Gastroesophageal sphincter (tissue), 3 donors: ENCODE measurements around the gene SEC14L5.

Experiments used
- CTCF ChIP-seq, 4 experiments: fragments of 200-600 bp in 2 of 4; fragments of 450-650 bp in 2 of 4; sonication (generic) in 1 of 4; IDR thresholded peaks; one replicate each; pipeline ENCODE4 v1.5.1; 2017 to 2019; ENCODE audit warnings: antibody characterized with exemption in 4 of 4, mild to moderate bottlenecking in 2 of 4, moderate library complexity in 2 of 4
- POLR2A ChIP-seq, 2 donors: fragments of 450-650 bp; IDR thresholded peaks; one replicate each; pipeline ENCODE4 v1.6.1; 2017; ENCODE audit warnings: antibody characterized with exemption in 2 of 2, mild to moderate bottlenecking in 2 of 2, moderate library complexity in 1 of 2

DNA sequence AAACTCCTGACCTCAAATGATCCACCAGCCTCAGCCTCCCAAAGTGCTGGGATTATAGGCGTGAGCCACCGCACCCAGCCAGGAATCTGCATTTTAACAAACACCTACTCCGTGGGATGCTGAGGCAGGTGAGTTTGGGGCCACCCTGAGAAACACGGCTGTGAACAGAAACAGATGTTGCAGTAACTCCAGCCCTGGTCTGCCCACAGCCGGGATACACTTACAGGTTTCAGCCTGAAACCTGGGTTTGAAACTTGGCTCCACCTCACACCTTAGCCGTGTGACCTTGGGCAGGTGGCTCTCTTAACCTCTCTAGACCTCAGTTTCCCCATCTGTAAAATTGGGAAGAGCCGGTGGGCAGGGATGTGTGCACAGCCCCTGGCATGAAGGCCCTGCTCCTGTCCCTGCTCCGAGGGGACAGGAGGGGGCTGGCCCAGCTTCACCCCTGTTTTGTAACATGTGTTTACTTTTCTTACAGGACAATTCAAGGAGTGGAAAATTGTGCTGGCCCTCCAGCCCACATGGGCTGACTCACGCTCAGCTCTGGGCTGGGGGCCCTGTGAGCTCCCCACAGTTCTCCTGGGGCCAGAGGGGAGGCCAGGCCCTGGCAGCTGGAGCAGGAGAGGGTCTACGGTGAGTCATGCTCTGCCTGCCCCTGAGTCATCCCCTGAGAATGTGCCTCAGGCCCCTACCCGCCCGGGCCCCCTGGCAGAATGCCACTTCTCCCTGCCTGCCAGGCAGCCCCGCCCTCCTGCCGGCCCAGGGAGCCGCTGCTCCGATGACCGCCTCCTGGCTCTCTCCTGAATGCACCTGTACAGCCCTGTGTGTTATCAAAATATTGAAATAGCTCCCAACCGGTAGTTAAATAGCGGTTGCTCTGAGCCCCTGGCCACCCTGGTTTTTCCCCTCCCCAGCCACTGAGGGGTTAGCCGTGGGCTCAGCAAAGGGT is 13.5 kb upstream of the SEC14L5 start:
- TF ChIP-seq CTCF (IDR thresholded peaks at IDR 0.05), result no peak
- TF ChIP-seq POLR2A (IDR thresholded peaks at IDR 0.05), result no peak
